ENCODE data around the gene SAPCD1. TPM values are rescaled to one million over a fixed set of nuclear protein-coding genes. Genes with fewer than 3 reads are reported as not detected.

Gene SAPCD1
- total and polyA plus RNA-seq, 10 of the 15 experiments (the other 5 are each of a cell fraction or from before 2014, with no cell fraction given): 1.6 to 13.0 (median 5.4) TPM

DNA sequence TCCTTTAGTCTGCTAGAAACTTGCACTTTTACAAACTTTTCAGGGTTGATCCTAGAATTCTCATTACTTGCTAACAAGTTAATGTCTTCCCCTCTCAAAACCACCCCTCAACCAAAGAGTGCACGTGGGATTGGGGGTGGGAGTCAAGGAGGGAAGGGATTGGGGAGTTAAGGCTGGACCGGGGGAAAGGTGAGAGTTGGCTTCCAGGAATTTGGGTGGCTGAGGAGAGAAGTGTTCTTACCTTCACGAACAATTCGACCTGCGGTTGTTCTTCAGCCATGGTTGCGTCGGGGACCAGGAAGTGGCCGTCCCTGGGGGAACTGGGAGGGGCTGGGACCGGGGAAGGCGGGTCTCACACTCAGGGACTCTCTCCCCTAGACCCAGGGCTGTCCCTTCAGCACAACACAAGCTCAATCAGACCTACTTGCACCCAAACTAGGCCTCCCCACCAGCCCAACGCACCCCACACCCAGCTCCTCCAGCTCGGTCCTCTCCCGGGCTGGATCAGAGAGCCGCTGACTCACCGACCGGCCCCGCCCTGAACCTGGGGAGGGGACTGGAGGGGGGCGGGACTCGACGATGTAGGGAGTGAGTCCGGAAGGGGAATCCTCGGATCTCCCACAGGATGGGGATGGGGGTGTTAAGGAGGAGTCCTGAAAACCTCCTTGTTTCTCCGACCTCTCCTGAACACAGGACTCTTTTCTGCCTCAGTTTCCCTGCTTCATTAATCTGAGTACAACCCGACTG is 26.3 kb upstream of the SAPCD1 start, which contains the start of gene CLIC1 (continued):
- 0 out of 2 replicates have a peak, but pooled peaks have one; percentile 35 for TF ChIP-seq BCL11A (IDR thresholded peaks at IDR 0.05; ENCODE audit: low read depth, low read length)
- TF ChIP-seq, protein P1, sequence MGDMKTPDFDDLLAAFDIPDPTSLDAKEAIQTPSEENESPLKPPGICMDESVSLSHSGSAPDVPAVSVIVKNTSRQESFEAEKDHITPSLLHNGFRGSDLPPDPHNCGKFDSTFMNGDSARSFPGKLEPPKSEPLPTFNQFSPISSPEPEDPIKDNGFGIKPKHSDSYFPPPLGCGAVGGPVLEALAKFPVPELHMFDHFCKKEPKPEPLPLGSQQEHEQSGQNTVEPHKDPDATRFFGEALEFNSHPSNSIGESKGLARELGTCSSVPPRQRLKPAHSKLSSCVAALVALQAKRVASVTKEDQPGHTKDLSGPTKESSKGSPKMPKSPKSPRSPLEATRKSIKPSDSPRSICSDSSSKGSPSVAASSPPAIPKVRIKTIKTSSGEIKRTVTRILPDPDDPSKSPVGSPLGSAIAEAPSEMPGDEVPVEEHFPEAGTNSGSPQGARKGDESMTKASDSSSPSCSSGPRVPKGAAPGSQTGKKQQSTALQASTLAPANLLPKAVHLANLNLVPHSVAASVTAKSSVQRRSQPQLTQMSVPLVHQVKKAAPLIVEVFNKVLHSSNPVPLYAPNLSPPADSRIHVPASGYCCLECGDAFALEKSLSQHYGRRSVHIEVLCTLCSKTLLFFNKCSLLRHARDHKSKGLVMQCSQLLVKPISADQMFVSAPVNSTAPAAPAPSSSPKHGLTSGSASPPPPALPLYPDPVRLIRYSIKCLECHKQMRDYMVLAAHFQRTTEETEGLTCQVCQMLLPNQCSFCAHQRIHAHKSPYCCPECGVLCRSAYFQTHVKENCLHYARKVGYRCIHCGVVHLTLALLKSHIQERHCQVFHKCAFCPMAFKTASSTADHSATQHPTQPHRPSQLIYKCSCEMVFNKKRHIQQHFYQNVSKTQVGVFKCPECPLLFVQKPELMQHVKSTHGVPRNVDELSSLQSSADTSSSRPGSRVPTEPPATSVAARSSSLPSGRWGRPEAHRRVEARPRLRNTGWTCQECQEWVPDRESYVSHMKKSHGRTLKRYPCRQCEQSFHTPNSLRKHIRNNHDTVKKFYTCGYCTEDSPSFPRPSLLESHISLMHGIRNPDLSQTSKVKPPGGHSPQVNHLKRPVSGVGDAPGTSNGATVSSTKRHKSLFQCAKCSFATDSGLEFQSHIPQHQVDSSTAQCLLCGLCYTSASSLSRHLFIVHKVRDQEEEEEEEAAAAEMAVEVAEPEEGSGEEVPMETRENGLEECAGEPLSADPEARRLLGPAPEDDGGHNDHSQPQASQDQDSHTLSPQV (IDR thresholded peaks at IDR 0.05): no peak
- TF ChIP-seq BACH1 (IDR thresholded peaks at IDR 0.05; ENCODE audit: borderline replicate concordance): peak; percentile 76; the same call in 1 of the 2 replicates
- TF ChIP-seq FOS (IDR thresholded peaks at IDR 0.05; ENCODE audit: borderline replicate concordance, extremely low read depth, insufficient read length): no peak
- TF ChIP-seq POLR2AphosphoS2 (IDR thresholded peaks at IDR 0.05; ENCODE audit: low read depth, low read length): peak; percentile 61; the same call in 1 of the 2 replicates
- no peak for TF ChIP-seq ZNF24 (IDR thresholded peaks at IDR 0.05)
- peak; percentile 73 for TF ChIP-seq IKZF1 (conservative IDR thresholded peaks at IDR 0.05)
- TF ChIP-seq TAF1 (IDR thresholded peaks at IDR 0.05; ENCODE audit: borderline replicate concordance, low read depth, low read length): peak; percentile 84; the same call in 1 of the 2 replicates
- peak; percentile 57 to 76 for TF ChIP-seq IKZF2 (IDR thresholded peaks at IDR 0.05)
- TF ChIP-seq TCF7 (IDR thresholded peaks at IDR 0.05; ENCODE audit: borderline replicate concordance): no peak
- peak; percentile 50; the same call in 1 of the 2 replicates for TF ChIP-seq TCF3 (IDR thresholded peaks at IDR 0.05; ENCODE audit: borderline replicate concordance, insufficient read depth, low read depth, low read length)
- no peak for TF ChIP-seq BHLHE40 (IDR thresholded peaks at IDR 0.05; ENCODE audit: borderline replicate concordance in 1 of 2, low read depth in 2 of 2, low read length in 1 of 2)
- no peak for TF ChIP-seq BMI1 (IDR thresholded peaks at IDR 0.05; ENCODE audit: borderline replicate concordance)
- TF ChIP-seq, protein P2, sequence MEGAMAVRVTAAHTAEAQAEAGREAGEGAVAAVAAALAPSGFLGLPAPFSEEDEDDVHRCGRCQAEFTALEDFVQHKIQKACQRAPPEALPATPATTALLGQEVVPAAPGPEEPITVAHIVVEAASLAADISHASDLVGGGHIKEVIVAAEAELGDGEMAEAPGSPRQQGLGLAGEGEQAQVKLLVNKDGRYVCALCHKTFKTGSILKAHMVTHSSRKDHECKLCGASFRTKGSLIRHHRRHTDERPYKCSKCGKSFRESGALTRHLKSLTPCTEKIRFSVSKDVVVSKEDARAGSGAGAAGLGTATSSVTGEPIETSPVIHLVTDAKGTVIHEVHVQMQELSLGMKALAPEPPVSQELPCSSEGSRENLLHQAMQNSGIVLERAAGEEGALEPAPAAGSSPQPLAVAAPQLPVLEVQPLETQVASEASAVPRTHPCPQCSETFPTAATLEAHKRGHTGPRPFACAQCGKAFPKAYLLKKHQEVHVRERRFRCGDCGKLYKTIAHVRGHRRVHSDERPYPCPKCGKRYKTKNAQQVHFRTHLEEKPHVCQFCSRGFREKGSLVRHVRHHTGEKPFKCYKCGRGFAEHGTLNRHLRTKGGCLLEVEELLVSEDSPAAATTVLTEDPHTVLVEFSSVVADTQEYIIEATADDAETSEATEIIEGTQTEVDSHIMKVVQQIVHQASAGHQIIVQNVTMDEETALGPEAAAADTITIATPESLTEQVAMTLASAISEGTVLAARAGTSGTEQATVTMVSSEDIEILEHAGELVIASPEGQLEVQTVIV (IDR thresholded peaks at IDR 0.05; ENCODE audit: borderline replicate concordance, partially characterized antibody): peak; percentile 82
- TF ChIP-seq, protein P3, sequence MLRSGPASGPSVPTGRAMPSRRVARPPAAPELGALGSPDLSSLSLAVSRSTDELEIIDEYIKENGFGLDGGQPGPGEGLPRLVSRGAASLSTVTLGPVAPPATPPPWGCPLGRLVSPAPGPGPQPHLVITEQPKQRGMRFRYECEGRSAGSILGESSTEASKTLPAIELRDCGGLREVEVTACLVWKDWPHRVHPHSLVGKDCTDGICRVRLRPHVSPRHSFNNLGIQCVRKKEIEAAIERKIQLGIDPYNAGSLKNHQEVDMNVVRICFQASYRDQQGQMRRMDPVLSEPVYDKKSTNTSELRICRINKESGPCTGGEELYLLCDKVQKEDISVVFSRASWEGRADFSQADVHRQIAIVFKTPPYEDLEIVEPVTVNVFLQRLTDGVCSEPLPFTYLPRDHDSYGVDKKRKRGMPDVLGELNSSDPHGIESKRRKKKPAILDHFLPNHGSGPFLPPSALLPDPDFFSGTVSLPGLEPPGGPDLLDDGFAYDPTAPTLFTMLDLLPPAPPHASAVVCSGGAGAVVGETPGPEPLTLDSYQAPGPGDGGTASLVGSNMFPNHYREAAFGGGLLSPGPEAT (IDR thresholded peaks at IDR 0.05; ENCODE audit: low read depth): peak; percentile 69
- no peak for TF ChIP-seq CREB1 (IDR thresholded peaks at IDR 0.05; ENCODE audit: low read depth)
- no peak for TF ChIP-seq SMARCA5 (IDR thresholded peaks at IDR 0.05)

Data from GM12878 (cell line).